Peyer's patch (tissue), 4 donors: ENCODE data around the gene BMPR1B.

ENCODE experiments used
- CTCF ChIP-seq, 6 experiments: fragments of 450-650 bp in 4 of 6; fragments of 200-600 bp in 2 of 6; sonication (generic) in 1 of 6; IDR thresholded peaks; one replicate each; pipeline ENCODE4 v1.5.1; 2017 to 2019; ENCODE audit warnings: antibody characterized with exemption in 6 of 6, mild to moderate bottlenecking in 3 of 6, moderate library complexity in 1 of 6
- POLR2A ChIP-seq, 2 donors: fragments of 450-650 bp; IDR thresholded peaks; one replicate each; pipeline ENCODE4 v1.5.1; 2017; ENCODE audit warnings: antibody characterized with exemption in 2 of 2, mild to moderate bottlenecking in 2 of 2, moderate library complexity in 2 of 2

GRCh38 chr4:95068818-95069478, 311.2 kb downstream of the BMPR1B start:
- TF ChIP-seq CTCF (IDR thresholded peaks at IDR 0.05) (no peak), POLR2A (IDR thresholded peaks at IDR 0.05) (no peak)
